Measurements from ENCODE around the gene DLGAP1.

DLGAP1 gene

DNA sequence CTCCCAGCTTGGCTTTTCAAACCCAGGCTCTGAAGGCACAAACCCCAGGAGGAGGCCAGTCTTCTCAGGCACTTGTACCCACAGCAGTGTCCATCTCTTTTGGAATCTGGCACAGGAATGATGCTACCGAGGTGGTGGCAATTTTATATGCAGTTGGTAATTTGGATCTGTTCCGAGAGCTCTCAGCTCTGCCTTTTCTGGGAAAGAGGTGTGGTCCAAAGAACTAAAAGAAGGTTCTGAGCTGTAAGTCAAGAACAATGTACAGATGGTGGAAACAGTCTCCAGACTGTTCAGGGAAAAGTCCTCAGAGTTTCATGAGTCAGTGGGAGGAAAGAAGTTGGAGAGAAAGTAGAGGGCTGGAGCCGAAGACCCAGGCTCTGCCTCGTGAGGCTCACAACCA, 651.8 kb downstream of the DLGAP1 start:
- peaks cover 8% of the 10 kb centered on the region for H3K4me1 ChIP-seq (ENCODE audit: insufficient read depth, low read length, severe bottlenecking)
- no peaks in the 10 kb centered on the region for H3K27me3 ChIP-seq (ENCODE audit: insufficient read depth, low read length)
- no peak for TF ChIP-seq EZH2 (IDR thresholded peaks at IDR 0.05; ENCODE audit: borderline replicate concordance, low read length)
- TF ChIP-seq, protein P1, sequence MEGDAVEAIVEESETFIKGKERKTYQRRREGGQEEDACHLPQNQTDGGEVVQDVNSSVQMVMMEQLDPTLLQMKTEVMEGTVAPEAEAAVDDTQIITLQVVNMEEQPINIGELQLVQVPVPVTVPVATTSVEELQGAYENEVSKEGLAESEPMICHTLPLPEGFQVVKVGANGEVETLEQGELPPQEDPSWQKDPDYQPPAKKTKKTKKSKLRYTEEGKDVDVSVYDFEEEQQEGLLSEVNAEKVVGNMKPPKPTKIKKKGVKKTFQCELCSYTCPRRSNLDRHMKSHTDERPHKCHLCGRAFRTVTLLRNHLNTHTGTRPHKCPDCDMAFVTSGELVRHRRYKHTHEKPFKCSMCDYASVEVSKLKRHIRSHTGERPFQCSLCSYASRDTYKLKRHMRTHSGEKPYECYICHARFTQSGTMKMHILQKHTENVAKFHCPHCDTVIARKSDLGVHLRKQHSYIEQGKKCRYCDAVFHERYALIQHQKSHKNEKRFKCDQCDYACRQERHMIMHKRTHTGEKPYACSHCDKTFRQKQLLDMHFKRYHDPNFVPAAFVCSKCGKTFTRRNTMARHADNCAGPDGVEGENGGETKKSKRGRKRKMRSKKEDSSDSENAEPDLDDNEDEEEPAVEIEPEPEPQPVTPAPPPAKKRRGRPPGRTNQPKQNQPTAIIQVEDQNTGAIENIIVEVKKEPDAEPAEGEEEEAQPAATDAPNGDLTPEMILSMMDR (IDR thresholded peaks at IDR 0.05; ENCODE audit: low read length), result no peak
- H3K9me2 ChIP-seq (ENCODE audit: low read depth, low read length), result no peaks in the 10 kb centered on the region
- H3K79me2 ChIP-seq (ENCODE audit: insufficient read depth, low read length), result no peaks in the 10 kb centered on the region
- H3K4me3 ChIP-seq (ENCODE audit: low read depth, low read length, poor library complexity, severe bottlenecking), result no peak overlapping the region
- H4K20me1 ChIP-seq (ENCODE audit: insufficient read depth, low read length), result no peaks in the 10 kb centered on the region
- no peaks in the 10 kb centered on the region for H3F3A ChIP-seq (ENCODE audit: insufficient read depth, low read length)
- H3K9me3 ChIP-seq (ENCODE audit: low read length), result no peaks in the 10 kb centered on the region
- no peaks in the 10 kb centered on the region for H3K36me3 ChIP-seq (ENCODE audit: insufficient read depth, low read length)
- no peak overlapping the region for H3K27ac ChIP-seq (ENCODE audit: low read depth, low read length, poor library complexity, severe bottlenecking)
- no peak overlapping the region for H3K4me2 ChIP-seq (ENCODE audit: low read length)
- H3K9ac ChIP-seq (ENCODE audit: low read length), result no peak overlapping the region
- no peak overlapping the region for H2AFZ ChIP-seq (ENCODE audit: low read length)

DNA sequence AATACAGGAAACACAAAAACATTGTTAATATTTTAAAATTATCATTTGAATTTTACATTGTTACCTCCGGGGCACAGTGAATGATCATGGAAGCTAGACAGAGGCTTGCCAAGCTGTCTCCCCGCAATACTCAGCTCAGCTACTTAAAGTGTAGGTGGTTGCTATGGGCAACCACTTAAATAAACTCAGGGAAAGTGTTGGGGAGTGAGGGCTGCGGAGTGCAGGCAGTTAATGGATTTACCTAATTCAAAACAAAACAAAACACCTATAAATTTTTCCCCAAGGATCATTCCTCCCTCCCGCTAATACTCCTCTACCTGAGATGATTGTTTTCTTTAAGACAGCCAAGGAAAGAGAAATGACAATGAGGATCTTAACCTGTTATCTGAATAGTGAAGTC, 655.6 kb downstream of the DLGAP1 start:
- H3K27ac ChIP-seq (ENCODE audit: low read depth, low read length, poor library complexity, severe bottlenecking), result no peak overlapping the region

DNA sequence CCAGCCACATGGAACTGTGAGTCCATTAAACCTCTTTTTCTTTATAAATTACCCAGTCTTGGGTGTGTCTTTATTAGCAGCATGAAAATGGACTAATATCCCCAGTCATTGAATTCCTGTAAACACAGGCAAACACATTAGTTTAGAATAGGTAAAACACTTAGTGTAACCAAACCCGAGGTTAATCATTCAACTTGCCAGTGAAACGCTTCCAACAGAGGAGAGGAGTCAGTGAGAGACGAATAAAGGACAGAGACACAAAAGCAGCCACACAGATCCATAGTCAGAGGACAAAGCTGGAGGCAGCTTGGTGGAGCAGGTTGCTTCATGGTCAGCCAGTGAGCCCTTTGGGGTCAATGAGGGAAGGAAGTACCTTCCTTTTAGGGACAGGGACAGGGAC, 657.1 kb downstream of the DLGAP1 start:
- Histone ChIP-seq H3K9me3 (ENCODE audit: low read length) (no peaks in the 10 kb centered on the region), H3K79me2 (ENCODE audit: insufficient read depth, low read length) (no peaks in the 10 kb centered on the region), H3K27ac (ENCODE audit: low read depth, low read length, poor library complexity, severe bottlenecking) (no peak overlapping the region), H3K4me3 (ENCODE audit: low read depth, low read length, poor library complexity, severe bottlenecking) (no peak overlapping the region), H3K27me3 (ENCODE audit: insufficient read depth, low read length) (no peaks in the 10 kb centered on the region), H3K4me1 (ENCODE audit: insufficient read depth, low read length, severe bottlenecking) (no peaks in the 10 kb centered on the region), H3K36me3 (ENCODE audit: insufficient read depth, low read length) (no peaks in the 10 kb centered on the region), H3F3A (ENCODE audit: insufficient read depth, low read length) (no peaks in the 10 kb centered on the region), H2AFZ (ENCODE audit: low read length) (no peak overlapping the region), H3K4me2 (ENCODE audit: low read length) (no peak overlapping the region), H3K9ac (ENCODE audit: low read length) (no peak overlapping the region), H3K9me2 (ENCODE audit: low read depth, low read length) (no peaks in the 10 kb centered on the region), H4K20me1 (ENCODE audit: insufficient read depth, low read length) (no peaks in the 10 kb centered on the region)
- no peak for TF ChIP-seq EZH2 (IDR thresholded peaks at IDR 0.05; ENCODE audit: borderline replicate concordance, low read length)
- TF ChIP-seq, protein P1 (IDR thresholded peaks at IDR 0.05; ENCODE audit: low read length), result no peak

More for the DNA sequence above, 655.6 kb downstream of the DLGAP1 start:
- Histone ChIP-seq H3K9me2 (ENCODE audit: low read depth, low read length) (no peaks in the 10 kb centered on the region), H3K4me2 (ENCODE audit: low read length) (no peak overlapping the region), H3K9ac (ENCODE audit: low read length) (no peak overlapping the region), H3F3A (ENCODE audit: insufficient read depth, low read length) (no peaks in the 10 kb centered on the region), H3K27me3 (ENCODE audit: insufficient read depth, low read length) (no peaks in the 10 kb centered on the region), H3K9me3 (ENCODE audit: low read length) (no peaks in the 10 kb centered on the region), H3K79me2 (ENCODE audit: insufficient read depth, low read length) (no peaks in the 10 kb centered on the region), H2AFZ (ENCODE audit: low read length) (no peak overlapping the region), H3K4me1 (ENCODE audit: insufficient read depth, low read length, severe bottlenecking) (no peaks in the 10 kb centered on the region), H4K20me1 (ENCODE audit: insufficient read depth, low read length) (no peaks in the 10 kb centered on the region), H3K36me3 (ENCODE audit: insufficient read depth, low read length) (no peaks in the 10 kb centered on the region), H3K4me3 (ENCODE audit: low read depth, low read length, poor library complexity, severe bottlenecking) (no peak overlapping the region)
- TF ChIP-seq, protein P1 (IDR thresholded peaks at IDR 0.05; ENCODE audit: low read length), result no peak
- no peak for TF ChIP-seq EZH2 (IDR thresholded peaks at IDR 0.05; ENCODE audit: borderline replicate concordance, low read length)

Data from OCI-LY1 (cell line).